ENCODE results near the gene THSD7A. TPM values are rescaled to one million over a fixed set of nuclear protein-coding genes. Genes with fewer than 3 reads are reported as not detected.
A peak's percentile ranks its signal among the peaks of the same experiment; 100 is the strongest.
"Not testable (repeated sequence)": the region's sequence is repeated elsewhere in the genome, so short reads cannot be mapped to it uniquely, and the experiment has no call there.

The THSD7A gene
- total RNA-seq, 1 experiment from 2014 or later = 5.2 TPM

DNA sequence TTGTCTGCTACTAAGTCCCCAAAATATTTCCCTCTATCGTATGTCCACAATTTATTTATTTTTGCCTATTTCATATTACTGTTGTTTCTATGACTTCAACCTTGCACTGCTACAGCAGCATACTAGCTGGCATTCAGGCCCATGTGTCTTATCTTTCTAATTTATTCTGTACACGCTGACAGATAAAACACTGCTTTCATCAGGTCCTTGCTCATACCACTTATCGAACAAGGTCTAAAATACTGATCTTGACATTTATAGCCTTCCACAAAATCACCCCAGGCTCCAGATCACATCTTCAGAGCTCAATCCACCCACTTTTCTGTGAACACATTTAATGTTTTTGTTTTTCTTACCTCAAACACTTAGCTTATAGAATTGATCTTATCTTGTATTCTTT, 374.6 kb downstream of the THSD7A start:
- DNase-seq (ENCODE audit: low read depth) = no peak

DNA sequence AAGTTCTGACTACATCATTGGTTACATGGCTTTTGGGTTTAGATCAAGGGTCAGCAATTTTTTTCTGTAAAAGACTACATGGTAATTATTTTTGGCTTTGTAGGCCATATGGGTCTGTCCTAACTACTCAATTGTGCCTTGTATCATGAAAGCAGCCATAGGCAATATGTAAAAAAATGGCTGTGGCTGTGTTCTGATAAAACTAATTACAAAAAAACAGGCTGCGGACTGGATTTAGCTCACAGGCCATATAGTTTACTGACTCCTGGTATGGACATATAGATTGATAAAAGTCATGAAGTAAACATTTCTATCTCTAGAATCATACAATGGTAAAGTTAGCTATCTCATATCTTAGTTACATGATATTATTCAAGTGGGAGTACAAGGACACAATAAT, 375.4 kb downstream of the THSD7A start:
- DNase-seq (ENCODE audit: low read depth) = no peak

DNA sequence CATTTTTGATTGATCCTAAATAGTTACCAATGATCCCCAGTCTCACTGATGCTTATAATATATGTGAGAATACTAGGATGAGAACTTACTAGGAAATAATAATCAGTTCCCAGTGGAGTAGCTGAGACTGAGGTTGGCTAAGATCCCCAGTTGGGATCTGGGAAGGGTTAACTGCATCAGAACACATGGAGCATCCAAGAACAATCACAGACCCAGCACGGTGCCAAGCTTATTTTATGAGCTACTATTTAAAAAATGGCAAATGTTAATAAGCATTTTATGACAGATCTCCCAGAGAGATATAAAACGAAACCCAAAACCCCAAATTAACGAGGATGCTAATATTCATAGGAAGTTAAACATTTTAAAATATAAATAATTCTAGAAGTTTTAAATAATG, 379.5 kb downstream of the THSD7A start:
- DNase-seq (ENCODE audit: low read depth) = no peak

DNA sequence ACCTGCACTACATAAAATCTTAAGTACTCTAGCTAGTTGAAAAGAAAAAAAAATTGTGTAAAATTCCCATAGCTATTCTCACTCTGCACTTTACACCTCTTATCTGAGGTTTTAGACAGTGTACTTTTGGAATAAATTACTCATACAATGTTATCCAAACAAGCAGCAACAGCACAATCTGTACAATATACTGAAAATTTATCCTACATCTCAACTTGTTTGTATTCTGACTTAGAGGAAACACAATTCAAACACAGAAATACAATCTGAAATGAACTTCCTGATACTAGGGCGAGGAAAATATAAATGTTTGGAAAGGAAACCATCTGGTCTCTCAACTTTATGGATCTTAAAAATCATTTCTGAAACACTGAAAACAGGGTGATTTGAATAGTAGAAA, 381.7 kb downstream of the THSD7A start:
- DNase-seq (ENCODE audit: low read depth) = no peak

DNA sequence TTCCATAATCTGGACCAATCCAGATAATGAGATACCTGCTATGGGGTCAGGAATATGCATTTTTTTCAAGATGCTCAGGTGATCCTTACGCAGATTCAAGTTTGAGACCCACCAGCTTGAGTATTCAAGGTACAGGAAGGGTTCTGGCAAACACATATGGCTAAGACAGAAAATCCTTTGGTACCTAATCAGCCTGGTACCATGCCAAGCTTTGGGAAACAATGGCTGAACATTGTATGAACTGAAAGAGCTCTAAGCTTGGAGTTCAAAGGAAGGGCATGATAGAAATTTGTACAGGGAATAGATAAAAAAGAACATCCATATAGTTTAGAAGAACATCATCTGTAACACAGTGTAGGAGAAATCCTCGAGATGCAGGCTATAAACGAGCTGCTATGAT, 382.7 kb downstream of the THSD7A start:
- DNase-seq (ENCODE audit: low read depth) = no peak

DNA sequence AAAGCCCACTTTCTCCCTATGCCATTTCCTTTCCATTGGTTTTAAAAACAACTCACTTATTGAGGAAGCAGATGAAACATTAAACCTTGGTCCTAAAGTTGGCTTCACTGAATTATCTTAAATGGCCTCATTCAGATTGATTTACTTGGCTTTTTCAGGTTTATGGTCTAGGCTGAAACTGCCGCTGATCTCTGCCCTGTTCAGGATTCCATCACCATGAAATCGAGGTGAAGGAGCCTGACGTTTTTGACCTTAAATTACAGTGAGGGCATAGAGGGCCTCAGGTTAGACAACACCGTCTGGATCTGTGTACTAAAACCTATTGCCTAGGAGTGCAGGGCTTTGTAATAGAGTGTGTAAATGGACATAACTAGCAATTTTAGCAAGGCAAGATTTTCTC, 383.7 kb downstream of the THSD7A start:
- no peak for DNase-seq (ENCODE audit: low read depth)

DNA sequence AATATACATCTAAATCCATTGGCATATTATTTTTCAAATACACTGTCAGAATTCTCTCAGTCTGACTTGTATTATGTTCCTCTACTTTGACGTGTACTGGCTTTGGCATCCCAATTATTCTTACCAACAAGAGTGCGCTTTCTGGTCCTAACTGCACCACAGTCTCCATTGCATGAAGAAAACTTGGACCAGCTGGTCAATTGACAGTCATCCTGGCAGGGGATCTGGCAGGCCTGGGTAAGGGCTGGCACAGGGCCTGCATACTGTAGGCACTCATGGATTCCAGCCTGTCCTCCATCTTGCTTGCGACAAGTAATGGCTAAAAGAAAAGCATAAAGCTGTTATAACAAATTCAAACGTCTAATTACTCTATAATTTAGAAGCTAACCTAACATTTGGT, 384.9 kb downstream of the THSD7A start:
- no peak for DNase-seq (ENCODE audit: low read depth)

DNA sequence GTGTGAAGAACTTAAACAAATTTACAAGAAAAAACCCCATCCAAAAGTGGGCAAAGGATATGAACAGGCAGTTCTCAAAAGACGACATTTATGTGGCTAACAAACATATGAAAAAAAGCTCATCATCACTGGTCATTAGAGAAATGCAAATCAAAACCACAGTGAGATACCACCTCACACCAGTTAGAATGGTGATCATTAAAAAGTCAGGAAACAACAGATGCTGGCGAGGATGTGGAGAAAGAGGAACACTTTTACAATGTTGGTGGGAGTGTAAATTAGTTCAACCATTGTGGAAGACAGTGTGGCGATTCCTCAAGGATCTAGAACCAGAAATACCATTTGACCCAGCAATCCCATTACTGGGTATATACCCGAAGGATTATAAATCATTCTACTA, 388.1 kb downstream of the THSD7A start:
- not testable (repeated sequence) for DNase-seq (ENCODE audit: low read depth)

DNA sequence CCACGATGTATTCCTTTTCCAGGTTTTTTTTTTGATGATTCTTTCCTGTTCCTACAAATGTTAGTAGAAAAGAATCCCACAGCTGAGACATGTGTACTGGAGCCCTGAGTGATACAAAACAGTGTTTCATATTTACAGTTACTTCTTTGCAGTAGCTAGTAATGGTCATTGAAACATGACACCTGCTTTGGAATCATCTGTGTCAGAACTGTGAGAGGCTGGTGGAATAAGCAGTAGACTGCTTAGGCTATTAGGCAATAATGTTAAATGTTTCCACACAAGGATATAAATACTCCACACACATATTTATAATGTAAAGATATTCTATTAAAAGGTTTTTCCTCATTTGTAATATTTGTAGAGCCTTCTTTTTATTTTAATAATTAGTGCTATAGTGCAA, 394.0 kb downstream of the THSD7A start:
- peak; percentile 18 for DNase-seq (ENCODE audit: low read depth)

DNA sequence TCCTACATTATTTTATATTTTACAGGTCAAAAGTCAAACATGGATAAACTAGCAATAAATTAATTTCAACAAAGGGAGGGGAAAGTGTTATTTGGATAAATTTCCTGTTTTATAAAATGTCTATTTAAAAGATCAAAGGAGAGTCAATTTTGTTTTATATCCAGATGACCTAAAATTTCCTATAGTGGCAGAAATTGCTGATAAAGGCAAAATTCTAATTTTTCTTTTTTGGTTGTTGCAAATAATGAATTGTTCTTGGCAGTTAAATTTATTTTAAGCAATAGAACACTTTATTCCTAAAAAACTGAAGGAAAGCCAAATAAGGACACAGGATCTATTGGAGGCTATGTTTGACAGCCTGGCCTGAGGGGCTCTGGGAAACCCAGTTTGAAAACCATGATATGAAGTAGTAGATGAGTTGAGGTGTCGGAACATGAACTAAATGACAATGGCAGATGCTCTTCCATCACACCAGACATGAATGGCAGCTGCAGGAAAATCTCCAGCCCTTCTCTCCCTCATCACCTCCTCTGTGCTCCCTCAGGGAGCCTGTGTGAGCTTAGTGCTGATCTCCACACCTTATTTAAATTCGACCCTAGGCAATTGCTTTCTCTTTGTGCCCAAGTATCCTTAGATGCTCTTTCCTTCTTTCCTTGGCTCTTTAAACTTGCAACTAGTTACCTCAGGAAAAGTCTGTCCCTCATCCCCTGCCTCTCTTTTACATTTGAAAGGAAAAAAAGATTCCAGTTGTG, 395.0 kb downstream of the THSD7A start:
- DNase-seq (ENCODE audit: low read depth) = no peak

DNA sequence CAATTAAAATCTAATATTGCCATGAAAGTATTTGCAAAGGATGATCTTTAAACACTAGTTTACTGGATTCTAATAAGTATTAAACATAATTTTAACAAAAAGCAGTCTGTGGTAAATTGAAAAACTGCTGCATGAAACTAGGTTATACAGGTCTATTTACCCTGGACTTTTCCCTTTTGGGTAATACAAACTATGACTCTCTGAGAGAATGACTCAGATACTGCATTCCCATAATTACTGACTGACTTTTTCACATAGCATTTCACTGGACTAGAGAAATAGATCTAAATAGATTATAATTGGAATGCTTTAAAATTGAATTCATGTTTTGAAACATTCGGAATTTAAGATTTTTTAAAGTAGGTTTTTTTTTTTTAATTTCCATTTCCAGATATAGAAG, 395.7 kb downstream of the THSD7A start:
- peak; percentile 35 for DNase-seq (ENCODE audit: low read depth)

DNA sequence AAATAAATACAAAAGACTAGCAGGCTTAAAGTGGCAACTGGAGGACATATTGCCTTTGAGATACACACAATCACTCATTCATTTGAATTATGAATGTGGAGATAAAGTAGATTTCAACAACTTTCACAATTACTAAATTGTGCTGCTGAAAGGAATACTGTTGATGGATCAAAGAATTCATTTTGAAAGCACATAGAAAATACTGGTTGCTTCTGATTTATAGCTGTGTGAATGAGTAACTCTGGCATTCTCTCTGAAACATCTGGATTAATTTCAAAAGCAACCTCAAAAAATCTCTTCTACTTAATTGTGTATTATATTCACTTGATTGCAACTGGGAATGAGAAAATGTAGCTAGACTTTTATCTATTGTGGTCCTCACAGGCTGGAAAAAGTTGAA, 397.6 kb downstream of the THSD7A start:
- no peak for DNase-seq (ENCODE audit: low read depth)

DNA sequence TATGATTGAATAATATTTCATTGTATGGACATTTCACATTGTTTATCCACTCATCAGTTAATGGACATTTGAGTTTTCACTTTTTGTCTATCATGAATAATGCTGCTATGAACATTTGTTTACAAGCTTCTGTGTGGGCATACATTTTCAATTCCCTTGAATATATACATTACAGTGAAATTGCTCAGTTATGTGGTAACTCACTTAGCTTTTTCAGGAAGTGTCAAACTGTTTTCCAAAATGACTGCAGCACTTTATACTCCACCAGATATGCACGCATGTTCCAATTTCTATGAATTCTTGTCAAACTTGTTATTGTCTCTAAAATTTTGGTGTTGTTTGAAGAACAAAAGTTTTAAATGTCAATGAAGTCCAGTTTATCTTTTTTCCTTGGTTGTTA, 401.2 kb downstream of the THSD7A start:
- no peak for DNase-seq (ENCODE audit: low read depth)

DNA sequence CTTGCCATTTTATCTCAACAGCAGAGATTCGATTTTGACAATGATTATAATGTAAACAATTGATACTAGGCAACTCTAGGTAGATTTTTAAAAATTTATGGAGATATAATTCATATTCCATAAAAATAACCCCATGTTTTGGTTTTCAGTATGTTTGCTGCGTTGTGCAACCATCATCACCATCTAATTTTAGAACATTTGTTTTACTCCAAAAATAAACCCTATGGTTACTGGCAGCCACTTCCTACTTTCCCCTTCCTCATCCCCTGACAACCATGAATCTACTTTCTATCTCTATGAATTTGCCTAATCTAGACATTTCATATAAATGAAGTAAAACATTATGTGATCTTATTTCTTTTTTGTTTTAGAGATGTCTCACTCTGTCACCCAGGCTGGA, 401.9 kb downstream of the THSD7A start:
- no peak for DNase-seq (ENCODE audit: low read depth)

DNA sequence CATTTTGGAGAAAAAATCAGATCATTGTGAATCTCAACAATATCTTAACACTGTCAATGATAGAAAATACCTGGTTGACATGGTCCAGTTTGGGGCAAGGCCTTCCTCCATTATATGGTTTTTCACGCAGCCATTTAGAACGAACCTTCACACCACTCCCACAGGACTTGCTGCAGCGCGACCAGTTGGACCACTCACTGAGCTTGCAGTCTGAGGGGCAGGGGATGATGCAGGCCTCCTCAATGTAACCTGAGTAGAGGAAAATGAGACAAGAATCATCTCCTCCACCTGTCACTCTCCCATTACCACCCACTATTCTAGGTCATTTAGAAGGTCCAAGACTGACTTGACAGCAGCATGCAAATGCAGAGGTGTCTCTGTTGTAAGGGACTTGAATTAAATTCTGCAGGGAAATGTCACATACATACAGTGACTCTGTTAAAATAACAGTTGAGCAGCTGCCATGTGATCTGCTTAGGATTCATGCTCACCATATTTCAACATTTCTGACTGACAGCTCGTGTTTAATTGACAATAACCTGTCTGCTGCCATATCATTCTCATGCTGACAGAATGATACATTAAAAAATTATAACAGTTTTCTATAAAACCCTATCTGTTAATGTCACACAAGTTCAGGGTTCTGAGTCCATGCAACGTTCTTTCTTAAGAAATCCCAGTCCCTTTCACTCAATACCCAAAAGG, 403.0 kb downstream of the THSD7A start:
- DNase-seq (ENCODE audit: low read depth) = no peak

DNA sequence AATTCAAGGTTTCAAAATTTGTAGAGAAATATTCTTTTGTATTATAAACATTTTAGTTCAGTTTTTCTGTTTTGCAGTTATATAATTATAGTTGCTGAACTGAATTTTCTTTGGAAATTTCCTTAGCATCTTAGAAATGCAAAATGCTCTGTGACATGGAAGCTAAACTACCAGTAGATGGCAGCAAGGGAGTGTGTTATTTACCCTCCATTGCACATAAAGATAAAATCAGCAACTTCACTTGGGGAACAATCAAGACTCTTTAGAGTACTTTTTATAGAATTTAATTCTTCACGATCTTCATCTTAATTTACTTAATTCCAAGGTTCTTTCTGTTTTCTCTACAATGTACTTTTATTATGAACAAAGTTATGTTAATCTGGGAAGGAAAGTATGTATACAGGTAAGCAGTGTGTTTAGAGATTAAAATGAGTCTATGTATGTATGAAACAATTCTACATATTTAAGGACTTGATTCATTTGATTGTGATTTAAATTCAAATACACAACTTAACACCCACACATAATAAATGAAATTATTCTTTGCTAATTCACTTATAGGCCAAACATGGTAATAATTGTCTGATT, 404.2 kb downstream of the THSD7A start:
- peak; percentile 70 for DNase-seq (ENCODE audit: low read depth)

DNA sequence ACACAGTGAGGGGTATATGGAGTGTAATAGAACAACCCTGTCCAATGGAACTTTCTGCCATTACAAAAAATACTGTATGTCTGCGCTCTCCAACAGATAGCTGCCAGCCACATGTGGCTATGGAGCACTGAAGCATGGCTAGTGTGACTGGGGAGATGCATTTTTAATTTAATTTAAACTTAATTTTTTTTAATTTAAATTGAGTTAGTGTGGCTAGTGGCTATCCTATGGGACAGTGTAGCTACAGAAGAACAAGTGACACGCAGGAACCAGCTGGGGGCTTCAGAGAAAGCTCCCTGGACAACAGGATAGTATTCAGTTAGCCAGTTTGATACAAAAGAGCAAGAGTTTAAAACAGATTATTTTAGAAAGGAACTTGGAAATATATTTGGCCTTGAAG, 408.0 kb downstream of the THSD7A start:
- DNase-seq (ENCODE audit: low read depth) = no peak

DNA sequence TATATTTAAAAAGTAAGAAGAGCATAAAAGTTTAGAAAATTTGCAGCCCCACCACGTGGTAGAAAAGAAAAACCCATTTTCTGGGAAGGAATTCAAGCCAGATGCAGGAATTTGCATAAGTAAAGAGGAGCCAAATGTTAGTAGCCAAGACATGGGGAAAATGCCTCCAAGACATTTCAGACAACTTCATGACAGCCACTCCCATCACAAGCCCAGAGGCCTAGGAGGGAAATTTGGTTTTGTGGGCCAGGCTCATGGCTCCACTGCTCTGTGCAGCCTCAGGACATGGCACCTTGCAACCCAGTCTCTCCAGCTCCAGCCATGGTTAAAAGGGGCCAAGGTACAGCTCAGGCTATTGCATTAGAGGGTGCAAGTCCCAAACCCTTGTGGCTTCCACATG, 411.9 kb downstream of the THSD7A start:
- DNase-seq (ENCODE audit: low read depth) = no peak

DNA sequence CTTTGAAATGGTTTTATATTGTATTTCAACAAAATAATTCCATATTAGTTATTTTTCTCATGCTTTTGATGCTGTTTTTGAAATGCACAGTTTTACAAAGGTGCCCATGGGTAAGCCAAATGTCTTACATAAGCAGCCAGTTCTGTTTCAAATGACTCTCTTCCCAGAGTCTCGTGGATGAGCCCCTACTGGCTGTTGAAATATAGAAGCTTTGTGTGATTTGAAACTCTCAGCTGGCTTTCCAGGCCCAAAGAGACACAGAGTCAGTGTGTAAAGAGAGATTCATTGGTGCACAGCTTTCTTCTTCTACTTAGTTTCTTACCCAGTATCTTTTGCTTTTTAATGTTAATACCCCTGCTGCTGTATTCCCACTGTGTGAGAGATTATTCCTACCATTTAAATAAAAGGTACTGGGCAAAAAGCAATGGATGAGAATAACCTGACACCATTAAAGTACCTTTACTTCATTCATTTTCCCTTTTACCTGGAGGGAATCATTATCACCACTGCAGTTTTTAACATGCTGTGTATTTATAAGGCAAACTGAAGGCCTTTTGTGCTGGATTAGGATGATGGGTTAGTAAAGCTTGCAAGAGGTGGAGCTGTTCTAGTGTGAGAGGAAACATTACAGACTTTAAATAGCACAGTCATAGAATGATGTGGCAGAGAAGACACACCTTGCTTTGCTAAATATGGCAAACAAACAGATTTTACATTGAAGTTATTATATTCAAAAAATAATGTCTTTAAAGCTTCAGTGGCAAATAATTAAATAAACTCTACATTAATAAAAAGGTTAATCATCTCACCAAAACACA, 415.1 kb downstream of the THSD7A start:
- no peak for DNase-seq (ENCODE audit: low read depth)

DNA sequence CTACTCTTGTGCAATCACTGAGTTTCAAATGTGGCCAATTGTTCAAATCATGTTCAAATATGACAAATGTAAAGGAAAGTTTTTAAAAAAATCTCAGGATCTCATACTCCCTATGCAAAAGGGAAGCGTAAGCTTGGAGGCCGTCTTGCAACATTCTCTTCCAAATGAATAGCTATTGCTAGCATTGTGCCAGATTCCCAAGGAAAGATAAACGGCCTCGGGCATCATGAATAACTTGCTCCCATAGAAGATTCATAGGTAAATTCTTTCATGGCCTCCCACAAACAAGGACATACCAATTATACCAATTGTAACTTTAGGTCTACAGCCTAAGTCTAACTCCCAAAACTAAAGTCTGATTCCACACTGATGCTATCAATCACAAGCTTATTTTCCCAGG, 416.9 kb downstream of the THSD7A start:
- peak; percentile 44 for DNase-seq (ENCODE audit: low read depth)

DNA sequence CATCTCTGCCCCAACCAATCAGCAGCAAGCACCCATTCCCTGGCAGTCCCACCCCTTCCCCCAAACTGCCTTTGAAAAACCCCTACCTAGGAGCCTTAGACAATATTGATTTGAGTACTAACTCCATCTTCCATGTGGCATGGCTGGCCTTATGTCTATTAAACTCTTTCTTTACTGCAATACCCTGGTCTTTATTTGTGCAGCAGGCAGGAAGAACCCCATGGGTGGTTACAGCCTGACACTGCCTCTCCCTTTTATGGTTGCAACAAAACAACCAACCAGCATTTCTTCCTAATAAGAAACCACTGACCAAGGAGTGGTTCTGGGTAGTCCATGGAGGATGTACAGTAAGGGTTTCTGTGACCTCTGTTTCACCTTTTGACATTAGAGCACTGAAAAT, 418.1 kb downstream of the THSD7A start:
- no peak for DNase-seq (ENCODE audit: low read depth)

DNA sequence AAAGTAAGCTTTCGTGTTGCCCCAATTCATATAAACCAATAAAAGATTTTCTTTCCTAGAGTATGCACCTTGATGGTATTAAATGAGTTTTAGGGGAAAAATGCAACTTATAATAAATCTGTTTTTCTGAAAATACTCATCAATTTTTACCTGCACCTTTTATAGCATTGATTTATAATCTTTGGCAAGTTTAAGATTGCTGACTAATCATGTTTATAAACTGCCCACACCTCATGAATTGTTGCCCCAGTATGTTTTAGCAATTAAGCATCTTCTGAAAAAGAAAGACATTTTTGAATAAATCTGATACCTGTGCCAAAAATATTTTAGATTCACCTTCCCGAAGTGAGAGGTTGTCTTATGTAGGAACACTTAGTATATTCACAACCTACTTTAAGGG, 420.0 kb downstream of the THSD7A start:
- DNase-seq (ENCODE audit: low read depth) = no peak

Measured in M059J (cell line).